Thyroid gland (tissue), 4 donors: ENCODE data around the gene UBE2F.

Experiments
- POLR2A ChIP-seq, 2 donors: fragments of 450-650 bp; IDR thresholded peaks; one replicate each; pipeline ENCODE4 v1.6.1; 2017; ENCODE audit warnings: antibody characterized with exemption in 2 of 2, mild to moderate bottlenecking in 2 of 2, moderate library complexity in 1 of 2
- TF ChIP-seq, protein P1 (sequence below), 6 experiments: fragments of 200-600 bp in 3 of 6; fragments of 450-650 bp in 3 of 6; sonication (generic) in 3 of 6; IDR thresholded peaks; one replicate each; pipeline ENCODE4 v1.5.1; 2016 to 2019; ENCODE audit warnings: antibody characterized with exemption in 6 of 6, mild to moderate bottlenecking in 2 of 6, inconsistent platforms in 1 of 6, moderate library complexity in 1 of 6

DNA sequence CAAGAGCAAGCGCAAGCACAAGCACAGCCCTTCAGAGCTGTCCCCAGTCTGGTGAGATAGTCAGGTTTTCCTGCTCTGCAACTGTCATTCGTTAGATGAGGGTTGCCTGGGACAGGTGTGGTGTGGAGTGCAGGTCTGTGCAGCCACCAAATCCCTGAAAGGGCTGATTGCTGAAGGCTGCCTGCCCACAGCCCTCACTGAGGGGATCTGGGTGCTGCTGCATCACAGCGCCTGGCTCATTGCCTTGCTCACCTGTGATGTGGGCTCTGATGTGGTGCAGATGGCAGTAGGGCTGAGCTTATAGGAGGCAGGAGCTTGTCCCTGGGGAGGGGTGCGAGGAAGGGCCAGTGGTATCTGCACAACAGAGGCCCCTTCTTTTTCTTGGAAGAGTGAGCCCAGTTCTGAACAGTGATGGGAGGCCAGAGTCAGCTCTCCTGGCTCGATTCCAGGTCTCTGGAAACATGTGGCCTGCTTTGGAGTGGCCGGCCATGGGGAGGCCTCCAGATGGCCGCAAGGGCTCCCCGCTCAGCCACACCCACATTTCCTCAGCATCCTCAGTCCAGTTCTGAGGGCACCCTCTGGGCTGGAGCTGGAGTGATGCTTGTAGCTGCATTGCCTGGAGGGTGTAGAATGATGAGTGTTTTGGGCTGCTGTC, 11.4 kb downstream of the UBE2F start:
- TF ChIP-seq, protein P1, sequence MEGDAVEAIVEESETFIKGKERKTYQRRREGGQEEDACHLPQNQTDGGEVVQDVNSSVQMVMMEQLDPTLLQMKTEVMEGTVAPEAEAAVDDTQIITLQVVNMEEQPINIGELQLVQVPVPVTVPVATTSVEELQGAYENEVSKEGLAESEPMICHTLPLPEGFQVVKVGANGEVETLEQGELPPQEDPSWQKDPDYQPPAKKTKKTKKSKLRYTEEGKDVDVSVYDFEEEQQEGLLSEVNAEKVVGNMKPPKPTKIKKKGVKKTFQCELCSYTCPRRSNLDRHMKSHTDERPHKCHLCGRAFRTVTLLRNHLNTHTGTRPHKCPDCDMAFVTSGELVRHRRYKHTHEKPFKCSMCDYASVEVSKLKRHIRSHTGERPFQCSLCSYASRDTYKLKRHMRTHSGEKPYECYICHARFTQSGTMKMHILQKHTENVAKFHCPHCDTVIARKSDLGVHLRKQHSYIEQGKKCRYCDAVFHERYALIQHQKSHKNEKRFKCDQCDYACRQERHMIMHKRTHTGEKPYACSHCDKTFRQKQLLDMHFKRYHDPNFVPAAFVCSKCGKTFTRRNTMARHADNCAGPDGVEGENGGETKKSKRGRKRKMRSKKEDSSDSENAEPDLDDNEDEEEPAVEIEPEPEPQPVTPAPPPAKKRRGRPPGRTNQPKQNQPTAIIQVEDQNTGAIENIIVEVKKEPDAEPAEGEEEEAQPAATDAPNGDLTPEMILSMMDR (IDR thresholded peaks at IDR 0.05): no peak
- TF ChIP-seq POLR2A (IDR thresholded peaks at IDR 0.05): no peak
